SK-N-SH (cell line): ENCODE results near the gene SESN2.

Source experiments
- CHD2 ChIP-seq: fragments of 150-350 bp; IDR thresholded peaks from 2 replicates; pipeline ENCODE4 v1.6.1; 2018; ENCODE audit warnings: low read length; ENCODE audit not compliant: partially characterized antibody
- CTCF ChIP-seq: fragments of 200-600 bp; sonication (generic); IDR thresholded peaks from 2 replicates; pipeline ENCODE4 v1.6.1; 2017; ENCODE audit warnings: antibody characterized with exemption, mild to moderate bottlenecking, moderate library complexity
- EZH2phosphoT487 ChIP-seq: fragments of 200-600 bp; sonication (generic); IDR thresholded peaks from 2 replicates; pipeline ENCODE4 v1.6.1; 2017; ENCODE audit warnings: low read depth, mixed run types, mild to moderate bottlenecking, antibody characterized with exemption, moderate library complexity, borderline replicate concordance
- FOXM1 ChIP-seq: IDR thresholded peaks from 2 replicates; pipeline ENCODE4 v1.4.0; 2012; ENCODE audit warnings: low read depth, mild to moderate bottlenecking
- GABPA ChIP-seq: IDR thresholded peaks from 2 replicates; pipeline ENCODE4 v1.4.0; 2012; ENCODE audit warnings: low read depth, mild to moderate bottlenecking
- JUND ChIP-seq: IDR thresholded peaks from 2 replicates; pipeline ENCODE4 v1.4.0; 2012
- NFIC ChIP-seq: IDR thresholded peaks from 2 replicates; pipeline ENCODE4 v1.4.0; 2012; ENCODE audit warnings: borderline replicate concordance
- POLR2AphosphoS5 ChIP-seq: IDR thresholded peaks from 2 replicates; pipeline ENCODE4 v1.6.1; 2012; ENCODE audit warnings: low read depth, low read length
- RFX5 ChIP-seq: IDR thresholded peaks from 2 replicates; pipeline ENCODE4 v1.6.1; 2012; ENCODE audit warnings: mild to moderate bottlenecking, improper control_type of control experiment, low read length
- RXRA ChIP-seq: IDR thresholded peaks from 2 replicates; pipeline ENCODE4 v1.4.0; 2012; ENCODE audit warnings: low read depth, mild to moderate bottlenecking, borderline replicate concordance
- TAF1 ChIP-seq: IDR thresholded peaks from 2 replicates; pipeline ENCODE4 v1.6.1; 2012; ENCODE audit warnings: low read depth, mild to moderate bottlenecking, low read length, moderate library complexity, borderline replicate concordance
- YY1 ChIP-seq: IDR thresholded peaks from 2 replicates; pipeline ENCODE4 v1.4.0; 2012; ENCODE audit warnings: low read depth, mild to moderate bottlenecking
- TF ChIP-seq, protein P1 (sequence below): IDR thresholded peaks from 2 replicates; pipeline ENCODE4 v1.4.0; 2012; ENCODE audit warnings: low read depth

GRCh38 chr1:28233264-28233606 lies 26.1 kb upstream of the SESN2 start:
- TF ChIP-seq CTCF, result no peak
- TF ChIP-seq CHD2, result no peak
- no peak for TF ChIP-seq FOXM1
- TF ChIP-seq RXRA, result no peak
- TF ChIP-seq JUND, result no peak
- no peak for TF ChIP-seq EZH2phosphoT487
- TF ChIP-seq RFX5, result no peak
- TF ChIP-seq, protein P1, sequence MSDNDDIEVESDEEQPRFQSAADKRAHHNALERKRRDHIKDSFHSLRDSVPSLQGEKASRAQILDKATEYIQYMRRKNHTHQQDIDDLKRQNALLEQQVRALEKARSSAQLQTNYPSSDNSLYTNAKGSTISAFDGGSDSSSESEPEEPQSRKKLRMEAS, result no peak
- no peak for TF ChIP-seq TAF1
- TF ChIP-seq YY1, result no peak
- no peak for TF ChIP-seq GABPA
- no peak for TF ChIP-seq NFIC
- no peak for TF ChIP-seq POLR2AphosphoS5
